Astrocyte of the hippocampus (primary cell): ENCODE measurements around the gene BAD.
"Not testable (repeated sequence)": the region's sequence is repeated elsewhere in the genome, so short reads cannot be mapped to it uniquely, and the experiment has no call there.

Experiments used
- DNase-seq: peaks from one replicate; pipeline ENCODE4 v3.0.0; 2011; ENCODE audit warnings: low read depth, low spot score

The BAD gene

DNA sequence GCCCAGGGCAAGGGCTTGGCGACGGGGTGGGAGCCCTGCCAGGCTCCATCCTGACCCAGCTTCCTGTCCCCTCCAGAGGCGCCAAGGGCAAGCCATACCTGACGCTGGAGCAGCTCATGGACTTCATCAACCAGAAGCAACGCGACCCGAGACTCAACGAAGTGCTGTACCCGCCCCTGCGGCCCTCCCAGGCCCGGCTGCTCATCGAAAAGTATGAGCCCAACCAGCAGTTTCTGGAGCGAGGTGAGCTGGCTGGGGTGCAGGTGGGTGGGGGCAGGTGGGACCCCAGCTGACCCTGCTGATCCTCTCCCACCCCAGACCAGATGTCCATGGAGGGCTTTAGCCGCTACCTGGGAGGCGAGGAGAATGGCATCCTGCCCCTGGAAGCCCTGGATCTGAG is 28.2 kb downstream of the BAD start:
- DNase-seq: no peak

DNA sequence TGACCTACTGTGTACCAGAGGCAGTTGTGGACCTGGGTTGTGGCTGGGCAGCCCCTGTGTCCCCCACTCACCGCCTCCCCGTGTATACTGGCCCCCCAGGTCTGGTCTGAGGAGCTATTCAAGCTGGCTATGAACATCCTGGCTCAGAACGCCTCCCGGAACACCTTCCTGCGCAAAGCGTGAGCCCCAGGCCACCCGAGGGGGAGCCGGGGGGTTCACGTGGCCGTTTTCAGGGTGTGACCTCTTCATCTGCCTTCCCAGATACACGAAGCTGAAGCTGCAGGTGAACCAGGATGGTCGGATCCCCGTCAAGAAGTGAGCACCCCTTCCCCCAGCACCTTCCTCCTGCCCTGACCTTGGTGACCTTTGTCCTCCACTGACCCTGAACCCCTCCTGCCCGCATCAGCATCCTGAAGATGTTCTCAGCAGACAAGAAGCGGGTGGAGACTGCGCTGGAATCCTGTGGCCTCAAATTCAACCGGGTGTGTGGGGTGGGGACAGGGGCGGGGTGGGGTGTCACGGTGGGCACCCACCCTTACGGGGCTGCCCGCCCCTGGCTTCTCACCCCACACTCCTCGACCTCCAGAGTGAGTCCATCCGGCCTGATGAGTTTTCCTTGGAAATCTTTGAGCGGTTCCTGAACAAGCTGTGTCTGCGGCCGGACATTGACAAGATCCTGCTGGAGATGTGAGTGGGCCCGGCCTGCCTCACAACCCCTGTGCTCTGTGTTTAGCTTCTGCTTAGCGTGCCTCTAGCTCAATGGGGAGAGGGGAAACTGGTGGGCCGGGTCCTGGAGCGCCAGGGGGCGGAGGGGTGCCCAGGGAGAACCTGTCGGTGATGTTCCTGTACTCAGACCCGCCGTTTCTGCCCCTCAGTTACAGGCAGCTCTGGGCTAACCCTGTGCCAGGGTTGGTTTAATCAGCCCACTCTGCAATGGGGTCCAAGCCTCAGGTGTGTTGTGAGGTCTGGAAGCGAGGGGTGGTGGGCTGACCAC is 29.0 kb downstream of the BAD start:
- no peak for DNase-seq

GRCh38 chr11:64254326-64254725 is 30.1 kb downstream of the BAD start:
- no peak for DNase-seq

DNA sequence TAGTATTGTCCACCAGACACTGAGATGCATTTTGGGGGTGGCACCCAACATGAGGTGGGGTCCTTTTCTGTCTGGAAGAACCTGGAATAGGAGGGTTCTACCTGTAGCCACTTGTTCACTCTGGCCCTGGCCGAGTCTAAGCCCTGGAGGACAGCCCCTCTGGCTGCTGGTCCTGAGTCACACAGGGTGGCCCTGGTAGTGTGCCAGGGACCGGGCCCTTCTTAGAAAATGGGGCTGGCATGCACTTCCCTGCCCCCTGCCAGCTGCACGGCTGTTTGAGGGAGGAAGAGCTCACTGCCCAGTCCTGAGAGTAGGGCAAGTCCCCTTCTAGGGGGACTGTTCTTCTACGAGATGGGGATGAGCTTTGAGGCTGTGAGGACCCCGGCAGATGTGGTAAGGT is 31.0 kb downstream of the BAD start:
- peak; percentile 53 for DNase-seq

GRCh38 chr11:64253043-64253442 is 31.4 kb downstream of the BAD start:
- DNase-seq: no peak

GRCh38 chr11:64252003-64252872 is 32.2 kb downstream of the BAD start:
- peak; percentile 62 for DNase-seq

- no peak for DNase-seq
Observed at GRCh38 chr11:64251753-64252002, 32.8 kb downstream of the BAD start.

- peak; percentile 78 for DNase-seq
Observed at GRCh38 chr11:64251016-64251752, 33.3 kb downstream of the BAD start, which contains the start of gene PLCB3. PLCB3 (plus strand) TSS chr11:64251530; CDS start chr11:64251650, 120 bp downstream.

DNA sequence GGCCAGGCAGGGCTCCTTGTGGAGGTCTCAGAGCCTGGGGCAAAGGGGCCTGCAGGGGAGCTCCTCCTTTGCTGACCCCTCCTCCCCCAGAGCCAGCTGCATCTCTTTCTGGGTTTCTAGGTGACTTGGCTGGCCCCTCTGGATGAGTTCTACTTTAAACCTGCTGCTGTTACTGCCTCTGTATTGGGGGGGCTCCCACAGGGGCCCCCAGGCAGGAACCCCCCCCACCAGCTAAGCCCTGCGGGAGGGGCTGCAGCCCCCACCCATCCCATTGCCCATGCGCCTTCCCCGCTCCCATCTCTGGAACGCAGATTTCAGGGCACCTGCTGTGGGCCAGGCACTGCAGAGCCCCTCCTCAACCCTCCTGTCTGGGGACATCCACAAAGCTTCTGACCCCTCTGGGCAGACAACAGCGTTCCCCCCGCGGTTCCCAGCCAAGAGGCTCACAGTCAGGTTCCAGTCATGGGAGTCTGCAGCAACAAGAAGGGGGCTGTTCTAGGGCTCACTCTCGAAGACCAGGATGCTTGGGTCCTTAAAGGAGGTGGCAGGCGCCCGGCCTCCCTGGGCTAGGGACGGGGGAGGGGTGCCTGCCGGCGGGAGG is 34.0 kb downstream of the BAD start:
- DNase-seq: no peak

- DNase-seq: no peak
Observed at GRCh38 chr11:64249563-64250414, 34.7 kb downstream of the BAD start.

DNA sequence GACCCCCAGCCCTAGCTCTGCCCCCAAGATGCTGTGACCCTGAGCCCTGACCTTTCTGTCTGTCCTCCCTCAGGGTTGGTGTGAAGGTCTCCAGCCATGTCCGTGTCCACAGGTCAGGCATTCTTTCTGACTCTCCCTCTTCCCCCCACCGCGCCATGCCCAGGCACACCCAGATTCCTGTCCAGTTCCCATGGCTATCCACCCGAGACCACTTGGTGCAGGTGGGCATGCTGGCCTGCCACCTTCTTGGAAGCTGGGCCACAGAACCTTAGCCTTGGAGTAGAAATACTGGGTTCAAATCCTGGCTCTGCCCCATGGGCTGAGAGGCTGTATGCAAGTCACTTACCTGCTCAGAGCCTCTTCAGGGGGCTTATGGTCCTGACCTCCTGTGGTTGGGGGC is 35.4 kb downstream of the BAD start:
- no peak for DNase-seq

DNA sequence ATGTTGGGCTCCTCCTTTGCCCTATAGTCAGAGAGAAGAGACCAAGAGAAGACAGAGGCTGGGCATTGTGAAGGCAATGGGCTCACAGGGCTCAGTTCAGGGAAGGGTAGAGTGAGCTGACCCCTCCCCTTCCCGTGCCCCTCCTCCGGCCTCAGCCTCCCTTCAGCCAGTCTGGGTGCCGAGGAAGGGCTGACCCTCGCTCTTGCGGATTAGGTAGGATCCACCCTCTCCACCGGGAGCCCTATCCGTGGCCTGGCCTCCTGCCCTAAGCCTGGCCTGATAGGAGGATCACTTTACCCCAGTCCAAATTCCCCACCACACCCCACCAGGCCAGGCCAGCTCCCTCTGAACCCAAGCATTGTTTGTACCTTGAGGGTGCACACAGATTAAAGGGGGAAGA is 35.9 kb downstream of the BAD start:
- no peak for DNase-seq

DNA sequence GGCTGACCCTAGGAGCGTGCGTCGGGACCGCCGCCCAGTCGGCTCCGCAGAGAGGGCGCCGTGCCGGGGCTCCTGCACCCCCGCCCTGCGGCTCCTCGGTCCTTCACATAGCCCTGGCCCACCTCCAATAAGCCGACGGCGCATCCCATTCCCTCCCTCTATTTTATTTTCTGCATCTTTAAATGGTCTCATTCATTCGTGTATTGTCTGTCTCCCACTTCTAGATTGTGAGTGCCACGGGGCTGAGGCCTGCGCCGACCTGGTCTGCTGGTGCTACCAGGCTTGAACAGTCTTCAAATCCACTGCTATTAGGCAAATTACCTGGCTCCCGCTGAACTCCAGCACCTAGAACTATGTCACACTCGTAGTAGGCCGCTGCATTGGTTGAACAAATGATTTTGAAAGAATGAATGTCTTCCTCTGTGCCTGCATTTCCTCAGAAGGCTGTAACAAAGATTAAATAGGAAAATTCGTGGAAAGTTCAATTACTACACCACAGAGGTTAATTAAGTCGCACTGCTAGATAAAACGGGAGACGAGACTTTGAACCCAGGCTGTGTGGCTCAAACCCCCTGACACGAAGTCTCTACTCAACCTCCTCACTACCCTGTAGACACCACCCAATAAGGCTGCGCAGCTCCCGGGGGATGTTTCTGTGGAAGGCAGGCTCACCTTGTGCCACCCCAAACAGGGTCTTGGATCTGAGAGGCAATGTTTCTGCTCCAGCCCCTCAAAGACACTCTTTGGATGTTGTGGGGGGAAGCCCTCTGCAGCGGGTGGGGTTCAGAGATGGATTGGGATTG is 36.5 kb downstream of the BAD start:
- DNase-seq: no peak

DNA sequence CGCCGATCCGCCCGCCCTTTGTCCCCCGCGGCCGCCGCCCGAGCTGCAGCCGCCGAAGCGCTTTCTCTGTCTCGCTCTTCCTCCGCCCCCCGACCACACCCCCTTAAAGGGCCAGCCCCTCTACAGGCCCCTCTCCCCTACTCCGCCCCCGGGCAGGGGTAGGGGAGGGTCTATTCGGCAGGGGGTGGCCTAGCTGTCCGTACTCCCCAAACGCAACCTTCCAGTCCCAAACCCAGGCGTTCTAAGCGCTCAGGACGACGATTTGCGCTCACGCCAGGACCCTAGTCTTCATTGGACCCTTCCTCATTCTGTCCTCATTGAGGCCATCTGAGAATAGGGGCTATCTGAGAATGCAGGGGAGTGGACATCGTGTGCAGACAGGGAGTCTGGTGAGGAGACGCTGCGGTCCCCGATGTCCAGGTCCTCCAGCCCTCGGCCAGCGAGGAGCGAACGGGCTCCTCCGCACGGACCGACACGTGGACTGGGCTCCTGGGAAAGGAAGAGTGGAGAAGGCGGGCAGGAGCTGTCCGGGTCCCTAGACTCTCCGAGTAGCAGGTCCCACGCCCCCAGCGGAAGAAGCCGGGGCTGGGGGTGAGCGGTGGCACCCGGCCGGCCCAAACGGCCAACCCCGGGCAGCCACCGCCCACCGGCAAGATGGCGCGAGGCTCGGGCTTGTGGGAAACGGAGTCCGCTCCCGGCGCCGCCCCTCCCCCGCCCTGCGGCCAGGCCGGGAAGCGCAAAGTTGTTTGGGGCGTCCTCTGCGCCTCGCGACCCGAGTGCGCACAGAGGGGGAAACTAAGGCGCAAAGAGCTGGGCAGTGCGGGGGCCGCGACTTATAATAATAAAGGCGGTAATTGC is 37.4 kb downstream of the BAD start, which contains the start of gene PPP1R14B:
Gene PPP1R14B, minus strand, starts transcription at position 73 of the 858 bp plus-strand sequence. CDS start 270 bp downstream, outside the sequence.
- peak; percentile 96 for DNase-seq

- DNase-seq: not testable (repeated sequence)
Observed at GRCh38 chr11:64246621-64246870, 37.9 kb downstream of the BAD start.

DNA sequence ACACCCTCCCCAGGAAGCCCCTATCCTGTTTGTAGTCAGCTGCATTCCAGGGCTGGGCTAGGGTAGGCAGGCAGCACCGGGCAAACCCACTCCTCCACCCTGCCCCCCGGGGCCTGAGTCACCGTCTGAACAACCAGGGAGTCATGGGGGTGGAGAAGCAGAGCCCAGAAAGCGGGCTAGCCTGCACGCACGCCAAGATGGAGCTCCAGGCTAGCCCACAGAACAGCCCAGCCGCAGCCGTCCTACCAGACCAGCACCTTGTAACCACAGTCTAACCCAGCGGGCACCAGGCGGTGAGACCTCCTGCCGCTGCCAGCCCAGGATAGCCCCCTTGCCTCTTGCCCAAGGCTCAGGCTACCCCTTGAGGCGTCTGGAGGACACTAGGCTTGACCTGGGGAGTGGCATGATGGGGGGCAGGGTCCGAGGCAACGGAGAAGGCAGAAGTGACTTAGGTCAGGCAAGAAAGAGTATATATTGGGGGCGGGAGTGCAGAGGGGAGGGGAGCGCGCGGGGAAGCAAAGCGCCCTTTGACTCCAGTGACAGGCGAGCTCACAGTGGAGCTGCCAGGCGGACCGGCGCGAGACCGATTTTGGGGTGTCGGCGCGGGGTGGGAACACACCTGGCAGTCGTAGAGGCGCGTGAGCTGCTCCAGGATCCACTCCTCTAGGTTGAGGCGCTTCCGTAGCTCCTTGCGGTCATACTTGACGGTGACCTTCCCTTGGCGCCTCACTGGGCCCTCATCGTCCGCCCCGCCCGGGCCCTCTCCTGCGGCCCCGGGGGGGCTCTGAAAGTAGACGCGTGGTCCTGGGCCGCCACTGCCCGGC is 38.5 kb downstream of the BAD start:
- peak; percentile 94 for DNase-seq

- DNase-seq: peak; percentile 46
Observed at GRCh38 chr11:64245401-64245796, 39.1 kb downstream of the BAD start.

DNA sequence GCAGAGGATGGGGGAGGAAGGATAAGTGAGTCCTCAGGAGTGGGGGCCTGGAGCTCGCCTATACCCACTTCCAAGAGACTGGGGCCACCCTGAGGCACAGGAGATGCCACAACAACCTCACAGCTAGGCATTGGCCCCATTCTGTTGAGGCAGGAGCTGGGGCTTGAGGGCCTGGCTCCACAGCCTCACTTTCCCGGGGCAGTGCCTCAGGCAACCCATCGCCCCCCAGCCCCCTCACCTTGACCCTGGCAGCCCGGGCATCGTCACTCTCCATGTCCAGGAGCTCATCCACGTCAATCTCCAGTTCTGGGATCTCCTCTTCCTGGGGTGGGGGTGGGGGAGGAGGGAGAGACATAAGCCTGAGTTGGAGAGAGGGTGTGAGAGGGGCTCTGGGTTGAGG is 39.5 kb downstream of the BAD start:
- no peak for DNase-seq
